AG09319 (cell line): Measurements from ENCODE around the gene ELP5.

ENCODE experiments used
- DNase-seq: peaks from one replicate; pipeline ENCODE4 v3.0.0-alpha.2; 2010; ENCODE audit warnings: low read depth; ENCODE audit errors: extremely low read depth
- CTCF ChIP-seq: IDR thresholded peaks from 2 replicates; pipeline ENCODE4 v1.5.1; 2011; ENCODE audit warnings: low read depth, mild to moderate bottlenecking, inconsistent platforms, low read length, moderate library complexity

Gene ELP5

GRCh38 chr17:7208027-7208571 is 43.9 kb upstream of the ELP5 start:
- no peak for TF ChIP-seq CTCF
- DNase-seq = no peak

GRCh38 chr17:7208754-7209460 is 43.1 kb upstream of the ELP5 start:
- TF ChIP-seq CTCF = no peak
- DNase-seq = no peak

DNA sequence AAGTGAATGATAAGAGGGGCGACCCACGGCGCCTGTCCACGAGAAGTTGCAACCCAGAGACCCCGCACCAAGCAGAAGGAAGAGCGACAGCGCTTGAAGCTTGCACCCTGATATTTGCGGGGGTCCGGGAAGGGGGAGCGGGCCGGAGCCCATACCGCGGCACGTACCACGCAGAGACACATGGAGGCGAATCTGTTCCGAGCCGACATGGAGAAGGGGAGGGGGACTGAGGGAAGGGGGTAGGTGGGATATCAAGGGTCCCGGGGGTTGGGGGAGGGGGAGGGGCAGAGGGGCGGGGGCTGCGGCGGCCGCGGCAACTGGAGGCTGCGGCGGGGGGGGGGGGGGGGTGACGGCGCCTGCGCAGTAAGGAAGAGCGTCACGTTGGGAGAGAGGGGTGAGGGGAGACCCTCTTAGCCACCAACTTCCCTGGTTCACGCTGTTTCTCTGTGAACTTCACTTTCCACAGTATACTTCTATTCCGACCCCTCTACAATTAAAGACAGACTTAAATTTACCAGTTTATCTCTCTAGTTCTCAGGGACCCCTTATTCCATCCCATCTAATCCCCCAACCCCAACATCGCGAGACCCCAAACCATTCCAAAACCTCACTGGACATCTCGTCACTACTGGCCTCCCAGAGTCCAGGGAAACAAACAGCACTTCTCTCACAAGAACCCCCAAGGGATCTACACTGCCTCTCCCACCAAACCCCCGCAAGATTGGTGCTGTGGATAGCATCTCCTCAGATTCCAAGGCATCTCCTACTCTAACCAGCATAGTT is 40.3 kb upstream of the ELP5 start:
- no peak for DNase-seq
- TF ChIP-seq CTCF = no peak

GRCh38 chr17:7213895-7214299 is 38.1 kb upstream of the ELP5 start:
- no peak for DNase-seq

DNA sequence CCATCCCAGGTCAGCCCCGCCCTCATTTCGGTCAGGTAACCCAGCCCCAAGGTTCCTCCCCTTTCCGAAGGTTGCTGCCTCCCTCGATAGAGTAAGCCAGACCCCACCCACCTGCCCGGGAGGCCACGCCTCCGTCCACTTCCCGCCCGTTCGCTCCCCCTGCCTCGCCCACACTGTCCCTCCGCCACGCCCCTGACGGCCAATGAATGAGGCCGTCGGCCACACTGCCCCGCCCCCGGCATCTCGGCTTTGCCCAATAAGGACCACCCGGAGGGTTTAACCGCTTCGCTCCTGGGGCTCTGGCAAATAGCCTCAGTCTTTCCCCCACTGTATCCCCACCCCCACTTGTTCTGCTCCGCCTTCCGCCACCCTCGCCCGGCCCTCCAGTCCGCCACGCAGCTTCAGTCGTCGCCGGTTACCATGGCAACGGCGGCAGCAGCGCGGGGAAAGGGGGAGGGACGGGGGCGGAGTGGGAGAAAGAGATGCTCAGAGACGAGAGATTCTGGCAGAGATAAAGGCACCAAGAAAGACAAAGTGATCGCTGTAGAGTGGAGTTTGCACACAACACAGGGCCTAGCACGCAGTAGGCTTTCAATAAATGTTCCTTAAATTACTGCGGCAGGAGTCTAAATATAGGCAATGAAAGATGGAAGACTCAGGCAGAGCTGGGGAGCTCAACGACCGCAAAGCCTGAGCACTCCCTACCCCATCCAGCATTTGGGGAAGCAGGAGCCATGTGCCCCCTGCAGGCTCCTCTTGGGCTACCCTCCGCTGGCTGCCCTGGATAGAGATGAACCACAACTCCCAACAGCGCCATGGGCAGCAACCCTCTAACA is 37.5 kb upstream of the ELP5 start:
- peak; percentile 60 for TF ChIP-seq CTCF
- peak; percentile 89 for DNase-seq

More at GRCh38 chr17:7213895-7214299, 38.1 kb upstream of the ELP5 start:
- TF ChIP-seq CTCF = peak; percentile 30

GRCh38 chr17:7215136-7215638 is 36.8 kb upstream of the ELP5 start:
- no peak for DNase-seq
- TF ChIP-seq CTCF = no peak
